ENCODE measurements around the gene ARMC7.
A peak's percentile ranks its signal among the peaks of the same experiment; 100 is the strongest.
"Not testable (repeated sequence)": the region's sequence is repeated elsewhere in the genome, so short reads cannot be mapped to it uniquely, and the experiment has no call there.

ARMC7 gene

GRCh38 chr17:75103601-75104554 lies 5.9 kb upstream of the ARMC7 start:
- DNase-seq: no peak

GRCh38 chr17:75105126-75106080 lies 4.4 kb upstream of the ARMC7 start:
- no peak for DNase-seq

GRCh38 chr17:75108193-75108592 lies 1.6 kb upstream of the ARMC7 start:
- DNase-seq: no peak

GRCh38 chr17:75109046-75109406 lies 743 bp upstream of the ARMC7 start:
- no peak for DNase-seq

- DNase-seq: no peak
Observed at GRCh38 chr17:75110234-75110937, 617 bp downstream of the ARMC7 start.

GRCh38 chr17:75111777-75112335 lies 2.1 kb downstream of the ARMC7 start:
- DNase-seq: no peak

- peak; percentile 71 for DNase-seq
Observed at GRCh38 chr17:75113798-75114551, 4.2 kb downstream of the ARMC7 start.

- no peak for DNase-seq
Observed at GRCh38 chr17:75114552-75115314, 5.0 kb downstream of the ARMC7 start.

- no peak for DNase-seq
Observed at GRCh38 chr17:75115555-75115954, 5.8 kb downstream of the ARMC7 start.

GRCh38 chr17:75116737-75117136 lies 7.0 kb downstream of the ARMC7 start:
- DNase-seq: no peak

GRCh38 chr17:75118307-75118706 lies 8.5 kb downstream of the ARMC7 start:
- no peak for DNase-seq

- DNase-seq: peak; percentile 86
Observed at GRCh38 chr17:75124041-75124818, 14.5 kb downstream of the ARMC7 start.

GRCh38 chr17:75124819-75125162 lies 15.0 kb downstream of the ARMC7 start:
- DNase-seq: no peak

- no peak for DNase-seq
Observed at GRCh38 chr17:75125984-75126383, 16.2 kb downstream of the ARMC7 start.

- DNase-seq: no peak
Observed at GRCh38 chr17:75126954-75127353, 17.2 kb downstream of the ARMC7 start.

- DNase-seq: not testable (repeated sequence)
Observed at GRCh38 chr17:75127936-75128335, 18.2 kb downstream of the ARMC7 start.

- no peak for DNase-seq
Observed at GRCh38 chr17:75128694-75129505, 19.1 kb downstream of the ARMC7 start.

GRCh38 chr17:75129576-75129975 lies 19.8 kb downstream of the ARMC7 start:
- no peak for DNase-seq

GRCh38 chr17:75130059-75130631 lies 20.4 kb downstream of the ARMC7 start:
- DNase-seq: no peak

All from GF-D8 (cell line).